Frontal cortex (tissue), 4 donors: ENCODE data around the gene PAX7. TPM values are rescaled to one million over a fixed set of nuclear protein-coding genes. Genes with fewer than 3 reads are reported as not detected.
A peak's percentile ranks its signal among the peaks of the same experiment; 100 is the strongest.
"Not testable (repeated sequence)": the region's sequence is repeated elsewhere in the genome, so short reads cannot be mapped to it uniquely, and the experiment has no call there.

Source experiments
- DNase-seq, 2 donors: peaks; one replicate each; pipeline ENCODE4 v3.0.0; 2012; ENCODE audit warnings: low spot score in 2 of 2
- FAIRE-seq: peaks from 2 replicates; lab custom pipeline; 2012; peaks lifted over from hg19 to GRCh38; lab: Jason Lieb, UNC
- total RNA-seq: library from RNA; depleted of rRNA; stranded (reverse); fragments of >200 nt; gene quantifications from one replicate; pipeline ENCODE4 v1.2.3, GENCODE V29; 2014
- donor health status: control.
- donor health status: control.
- donor health status: control.

The PAX7 gene
- total RNA-seq, result under 0.01 TPM

- FAIRE-seq, result no peak
- no peak for DNase-seq
Measured at GRCh38 chr1:18630511-18631495, at the start of gene PAX7. PAX7 (plus strand) TSS chr1:18630846; CDS start chr1:18631604, 758 bp downstream.

- DNase-seq, result peak in 1 of 2 donors; percentile 54
- FAIRE-seq, result no peak
Measured at GRCh38 chr1:18581420-18581880, 49.2 kb upstream of the PAX7 start.

- FAIRE-seq (no peak), DNase-seq (no peak)
Measured at GRCh38 chr1:18582890-18583289, 47.8 kb upstream of the PAX7 start.

- DNase-seq (no peak), FAIRE-seq (no peak)
Measured at GRCh38 chr1:18583326-18583941, 47.2 kb upstream of the PAX7 start.

GRCh38 chr1:18586016-18586415 is 44.6 kb upstream of the PAX7 start:
- not testable (repeated sequence) for FAIRE-seq

GRCh38 chr1:18588093-18588492 is 42.6 kb upstream of the PAX7 start:
- no peak for DNase-seq
- FAIRE-seq, result no peak

More at GRCh38 chr1:18586016-18586415, 44.6 kb upstream of the PAX7 start:
- DNase-seq, result not testable (repeated sequence)

- FAIRE-seq, result no peak
Measured at GRCh38 chr1:18592368-18592767, 38.3 kb upstream of the PAX7 start.

GRCh38 chr1:18597160-18598042 is 33.2 kb upstream of the PAX7 start:
- FAIRE-seq (no peak), DNase-seq (peak; percentile 29 to 61)

More at GRCh38 chr1:18592368-18592767, 38.3 kb upstream of the PAX7 start:
- no peak for DNase-seq

GRCh38 chr1:18599086-18599485 is 31.6 kb upstream of the PAX7 start:
- DNase-seq, result no peak
- no peak for FAIRE-seq

GRCh38 chr1:18599704-18600103 is 30.9 kb upstream of the PAX7 start:
- DNase-seq (no peak), FAIRE-seq (no peak)

GRCh38 chr1:18602533-18603211 is 28.0 kb upstream of the PAX7 start:
- DNase-seq, result no peak
- FAIRE-seq, result no peak

GRCh38 chr1:18603212-18603852 is 27.3 kb upstream of the PAX7 start:
- no peak for DNase-seq
- FAIRE-seq, result no peak

GRCh38 chr1:18606443-18607288 is 24.0 kb upstream of the PAX7 start:
- no peak for DNase-seq
- no peak for FAIRE-seq

GRCh38 chr1:18607289-18607760 is 23.3 kb upstream of the PAX7 start:
- no peak for FAIRE-seq

GRCh38 chr1:18608534-18608933 is 22.1 kb upstream of the PAX7 start:
- FAIRE-seq (no peak), DNase-seq (no peak)

More at GRCh38 chr1:18607289-18607760, 23.3 kb upstream of the PAX7 start:
- DNase-seq, result no peak

- DNase-seq (no peak), FAIRE-seq (no peak)
Measured at GRCh38 chr1:18611311-18611710, 19.3 kb upstream of the PAX7 start.

GRCh38 chr1:18612073-18612472 is 18.6 kb upstream of the PAX7 start:
- FAIRE-seq, result no peak
- no peak for DNase-seq
